ENCODE results near the gene PEX12. TPM values are rescaled to one million over a fixed set of nuclear protein-coding genes. Genes with fewer than 3 reads are reported as not detected.

PEX12 gene
- total RNA-seq, 2 experiments from 2014 or later: 4.0 to 4.1 TPM

GRCh38 chr17:35553310-35553709 lies 25.1 kb downstream of the PEX12 start:
- ATAC-seq (no peak), DNase-seq (no peak)
- ChIA-PET CTCF (interaction anchor here (1.1 to 2.1 kb wide), 2 partner anchors 194 to 240 kb away, joined by 3 to 6 read pairs; no protein-coding TSS in a partner anchor), POLR2A (interaction anchor here (1.4 kb wide), 1 partner anchor 16 kb away, joined by 6 read pairs; the partner anchor contains the start of gene SLFN12L)
- no peak overlapping the region for H3K27ac Mint-ChIP-seq
- no peaks in the 10 kb centered on the region for H3K36me3 Mint-ChIP-seq (ENCODE audit: low read depth)
- H3K4me1 Mint-ChIP-seq (ENCODE audit: low read depth): peaks cover 2% of the 10 kb centered on the region
- peaks cover 14% of the 10 kb centered on the region for H3K27me3 Mint-ChIP-seq (ENCODE audit: low read depth)
- no peak overlapping the region for H3K4me3 Mint-ChIP-seq
- H3K9me3 Mint-ChIP-seq (ENCODE audit: insufficient read depth): no peaks in the 10 kb centered on the region

GRCh38 chr17:35548978-35549377 lies 29.4 kb downstream of the PEX12 start:
- H3K27ac Mint-ChIP-seq: no peak overlapping the region
- H3K36me3 Mint-ChIP-seq (ENCODE audit: low read depth): peaks cover 7% of the 10 kb centered on the region
- H3K9me3 Mint-ChIP-seq (ENCODE audit: insufficient read depth): peaks cover 5% of the 10 kb centered on the region
- ATAC-seq (no peak), DNase-seq (no peak)
- peaks cover 2% of the 10 kb centered on the region for H3K27me3 Mint-ChIP-seq (ENCODE audit: low read depth)
- H3K4me3 Mint-ChIP-seq: no peak overlapping the region
- POLR2A ChIA-PET: interaction anchor here (0.6 kb wide), 1 partner anchor 13 kb away, joined by 3 read pairs; no protein-coding TSS in a partner anchor
- H3K4me1 Mint-ChIP-seq (ENCODE audit: low read depth): peaks cover 12% of the 10 kb centered on the region
- CTCF ChIA-PET: interaction anchor here (1.3 to 1.9 kb wide), 2 partner anchors 10 to 65 kb away, joined by 4 to 5 read pairs; no protein-coding TSS in a partner anchor

- no peak overlapping the region for H3K4me3 Mint-ChIP-seq
- ChIA-PET POLR2A (interaction anchor here (1.3 kb wide), 1 partner anchor 10 kb away, joined by 3 read pairs; no protein-coding TSS in a partner anchor), CTCF (interaction anchor here (1.1 to 1.9 kb wide), 2 partner anchors 9 to 65 kb away, joined by 3 to 4 read pairs; no protein-coding TSS in a partner anchor)
- H3K9me3 Mint-ChIP-seq (ENCODE audit: insufficient read depth): peaks cover 5% of the 10 kb centered on the region
- peaks cover 9% of the 10 kb centered on the region for H3K36me3 Mint-ChIP-seq (ENCODE audit: low read depth)
- H3K27me3 Mint-ChIP-seq (ENCODE audit: low read depth): peaks cover 2% of the 10 kb centered on the region
- H3K4me1 Mint-ChIP-seq (ENCODE audit: low read depth): peaks cover 19% of the 10 kb centered on the region
- no peak for DNase-seq
- no peak for ATAC-seq
- H3K27ac Mint-ChIP-seq: no peak overlapping the region
Observed at GRCh38 chr17:35548208-35548810, 30.1 kb downstream of the PEX12 start.

GRCh38 chr17:35546487-35546886 lies 31.9 kb downstream of the PEX12 start:
- Mint-ChIP-seq H3K4me3 (no peak overlapping the region), H3K27me3 (ENCODE audit: low read depth) (peaks cover 2% of the 10 kb centered on the region), H3K36me3 (ENCODE audit: low read depth) (peaks cover 10% of the 10 kb centered on the region), H3K4me1 (ENCODE audit: low read depth) (peaks cover 32% of the 10 kb centered on the region), H3K27ac (no peak overlapping the region), H3K9me3 (ENCODE audit: insufficient read depth) (peaks cover 5% of the 10 kb centered on the region)
- ChIA-PET CTCF (interaction anchor here (1.0 kb wide), 1 partner anchor 13 kb away, joined by 3 read pairs; no protein-coding TSS in a partner anchor), POLR2A (interaction anchor here (1.2 kb wide), 1 partner anchor 332 kb away, joined by 5 read pairs; no protein-coding TSS in a partner anchor)
- no peak for ATAC-seq
- DNase-seq: no peak

- Mint-ChIP-seq H3K27ac (no peak overlapping the region), H3K4me1 (ENCODE audit: low read depth) (peaks cover 41% of the 10 kb centered on the region)
- no peak for ATAC-seq
Observed at GRCh38 chr17:35545150-35545549, 33.2 kb downstream of the PEX12 start.

GRCh38 chr17:35543856-35544255 lies 34.5 kb downstream of the PEX12 start:
- Mint-ChIP-seq H3K27me3 (ENCODE audit: low read depth) (peaks cover under 1% of the 10 kb centered on the region), H3K27ac (no peak overlapping the region), H3K9me3 (ENCODE audit: insufficient read depth) (peaks cover 5% of the 10 kb centered on the region), H3K36me3 (ENCODE audit: low read depth) (peaks cover 10% of the 10 kb centered on the region), H3K4me3 (no peak overlapping the region), H3K4me1 (ENCODE audit: low read depth) (peaks cover 53% of the 10 kb centered on the region)
- ATAC-seq (no peak), DNase-seq (no peak)
- POLR2A ChIA-PET: no interaction called here
- CTCF ChIA-PET: interaction anchor here (0.9 to 2.9 kb wide), 3 partner anchors 10 to 220 kb away, joined by 3 to 8 read pairs (median 3); no protein-coding TSS in a partner anchor

More at GRCh38 chr17:35545150-35545549, 33.2 kb downstream of the PEX12 start:
- ChIA-PET POLR2A (interaction anchor here (1.0 to 1.1 kb wide), 2 partner anchors 33 to 302 kb away, joined by 3 to 5 read pairs; partner anchors contain the start of genes PEX12 and SLFN5), CTCF (interaction anchor here (1.3 kb wide), 1 partner anchor 232 kb away, joined by 4 read pairs; no protein-coding TSS in a partner anchor)
- DNase-seq: no peak
- H3K4me3 Mint-ChIP-seq: no peak overlapping the region
- peaks cover 10% of the 10 kb centered on the region for H3K36me3 Mint-ChIP-seq (ENCODE audit: low read depth)
- peaks cover 5% of the 10 kb centered on the region for H3K9me3 Mint-ChIP-seq (ENCODE audit: insufficient read depth)
- H3K27me3 Mint-ChIP-seq (ENCODE audit: low read depth): peaks cover 2% of the 10 kb centered on the region

- POLR2A ChIA-PET: interaction anchor here (0.6 to 4.6 kb wide), 2 partner anchors 36 to 170 kb away, joined by 3 to 24 read pairs; partner anchors contain the start of gene SLFN11
- peaks cover 5% of the 10 kb centered on the region for H3K9me3 Mint-ChIP-seq (ENCODE audit: insufficient read depth)
- no peak for ATAC-seq
- no peak overlapping the region for H3K27ac Mint-ChIP-seq
- H3K27me3 Mint-ChIP-seq (ENCODE audit: low read depth): no peaks in the 10 kb centered on the region
- no peak for DNase-seq
- H3K36me3 Mint-ChIP-seq (ENCODE audit: low read depth): peaks cover 10% of the 10 kb centered on the region
- no peak overlapping the region for H3K4me3 Mint-ChIP-seq
- H3K4me1 Mint-ChIP-seq (ENCODE audit: low read depth): peaks cover 60% of the 10 kb centered on the region
- CTCF ChIA-PET: interaction anchor here (0.9 to 2.9 kb wide), 7 partner anchors 9 to 221 kb away, joined by 3 to 8 read pairs (median 3); partner anchors contain the start of gene PEX12
Observed at GRCh38 chr17:35542990-35543389, 35.4 kb downstream of the PEX12 start.

- ATAC-seq: no peak
- CTCF ChIA-PET: interaction anchor here (1.1 to 6.4 kb wide), 5 partner anchors 8 to 421 kb away, joined by 3 to 96 read pairs (median 6); partner anchors contain the start of genes PEX12 and RAD51D
- H3K4me1 Mint-ChIP-seq (ENCODE audit: low read depth): peaks cover 60% of the 10 kb centered on the region
Observed at GRCh38 chr17:35541434-35541833, 36.9 kb downstream of the PEX12 start.

GRCh38 chr17:35540589-35541404 lies 37.6 kb downstream of the PEX12 start:
- CTCF ChIA-PET: interaction anchor here (1.0 to 6.4 kb wide), 4 partner anchors 38 to 368 kb away, joined by 3 to 96 read pairs (median 4); partner anchors contain the start of gene PEX12
- peaks cover 5% of the 10 kb centered on the region for H3K9me3 Mint-ChIP-seq (ENCODE audit: insufficient read depth)
- H3K36me3 Mint-ChIP-seq (ENCODE audit: low read depth): peaks cover 26% of the 10 kb centered on the region
- peak; percentile 29 for ATAC-seq
- POLR2A ChIA-PET: interaction anchor here (0.7 to 4.6 kb wide), 7 partner anchors 10 to 303 kb away, joined by 3 to 24 read pairs (median 3); partner anchors contain the start of genes PEX12 and SLFN11
- H3K27ac Mint-ChIP-seq: peak overlapping the region; percentile 95
- H3K4me3 Mint-ChIP-seq: peak overlapping the region; percentile 82
- no peaks in the 10 kb centered on the region for H3K27me3 Mint-ChIP-seq (ENCODE audit: low read depth)
- peak; percentile 66 for DNase-seq
- H3K4me1 Mint-ChIP-seq (ENCODE audit: low read depth): peaks cover 60% of the 10 kb centered on the region

More at GRCh38 chr17:35541434-35541833, 36.9 kb downstream of the PEX12 start:
- no peak for DNase-seq
- Mint-ChIP-seq H3K27me3 (ENCODE audit: low read depth) (no peaks in the 10 kb centered on the region), H3K9me3 (ENCODE audit: insufficient read depth) (peaks cover 5% of the 10 kb centered on the region), H3K36me3 (ENCODE audit: low read depth) (peaks cover 21% of the 10 kb centered on the region), H3K27ac (peak overlapping the region; percentile 95), H3K4me3 (peak overlapping the region; percentile 82)
- POLR2A ChIA-PET: interaction anchor here (1.0 to 4.6 kb wide), 2 partner anchors 37 to 168 kb away, joined by 8 to 24 read pairs; partner anchors contain the start of genes PEX12 and SLFN11

GRCh38 chr17:35539659-35540026 lies 38.7 kb downstream of the PEX12 start:
- CTCF ChIA-PET: interaction anchor here (0.7 to 6.4 kb wide), 25 partner anchors 8 to 396 kb away, joined by 3 to 96 read pairs (median 5); partner anchors contain the start of genes PEX12 and SLFN13
- Mint-ChIP-seq H3K9me3 (ENCODE audit: insufficient read depth) (no peaks in the 10 kb centered on the region), H3K36me3 (ENCODE audit: low read depth) (peaks cover 33% of the 10 kb centered on the region), H3K27ac (peak overlapping the region; percentile 98), H3K4me1 (ENCODE audit: low read depth) (peaks cover 53% of the 10 kb centered on the region), H3K27me3 (ENCODE audit: low read depth) (no peaks in the 10 kb centered on the region), H3K4me3 (peak overlapping the region; percentile 82)
- no peak for ATAC-seq
- POLR2A ChIA-PET: interaction anchor here (0.6 to 7.1 kb wide), 10 partner anchors 16 to 530 kb away, joined by 3 to 162 read pairs (median 6); partner anchors contain the start of genes PEX12, SLFN11 and SLFN5
- DNase-seq: no peak
